Stomach (tissue), 4 donors: ENCODE data around the gene CGGBP1.

Experiments
- CTCF ChIP-seq, 7 experiments: fragments of 450-650 bp in 4 of 7; fragments of 200-600 bp in 3 of 7; sonication (generic) in 3 of 7; IDR thresholded peaks; one replicate each; pipeline ENCODE4 v1.5.1; 2016 to 2019; ENCODE audit warnings: antibody characterized with exemption in 7 of 7, control low read depth in 2 of 7, mild to moderate bottlenecking in 1 of 7
- EP300 ChIP-seq: sonication (generic); formaldehyde crosslinking; IDR thresholded peaks from one replicate; pipeline ENCODE4 v1.6.1; 2017; ENCODE audit warnings: antibody characterized with exemption
- POLR2A ChIP-seq, 4 donors: fragments of 450-650 bp; IDR thresholded peaks; one replicate each; pipeline ENCODE4 v1.6.1; 2016; ENCODE audit warnings: antibody characterized with exemption in 4 of 4, control low read depth in 2 of 4, mild to moderate bottlenecking in 1 of 4, moderate library complexity in 1 of 4
- POLR2AphosphoS5 ChIP-seq, 3 donors: sonication (generic); formaldehyde crosslinking; IDR thresholded peaks; one replicate each; pipeline ENCODE4 v1.6.1; 2016; ENCODE audit warnings: antibody characterized with exemption in 3 of 3

DNA sequence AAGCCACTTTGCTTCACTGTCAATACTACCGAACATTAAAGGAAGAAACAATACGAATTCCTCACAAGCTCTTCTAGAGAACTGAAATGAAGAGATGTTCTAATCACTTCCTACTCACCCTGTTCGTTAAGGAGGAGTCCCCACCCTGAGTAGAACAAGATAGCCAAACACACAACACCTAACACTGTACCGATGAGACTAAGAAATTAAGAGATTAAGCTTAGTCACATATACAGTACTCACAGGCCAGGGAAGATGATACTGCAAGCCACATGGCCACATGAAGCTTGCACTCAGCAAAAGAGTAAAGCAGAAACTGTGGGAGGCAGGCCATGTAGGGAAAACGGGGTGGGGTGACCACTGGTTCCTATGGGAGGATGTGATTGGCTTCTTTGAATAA is 48.0 kb downstream of the CGGBP1 start:
- no peak for TF ChIP-seq POLR2AphosphoS5 (IDR thresholded peaks at IDR 0.05)
- TF ChIP-seq POLR2A (IDR thresholded peaks at IDR 0.05), result no peak
- no peak for TF ChIP-seq CTCF (IDR thresholded peaks at IDR 0.05)
- TF ChIP-seq EP300, result no peak
